Mesenchymal stem cell (in vitro differentiated cells and primary cell): ENCODE data around the gene USP17L29.
"Not testable (repeated sequence)": the region's sequence is repeated elsewhere in the genome, so short reads cannot be mapped to it uniquely, and the experiment has no call there.

Source experiments
- DNase-seq: peaks from one replicate; pipeline ENCODE4 v3.0.0-alpha.2; 2013
- H2AFZ ChIP-seq: one replicate; pipeline ENCODE4 v1.6.1; 2013; ENCODE audit warnings: low read depth, mild to moderate bottlenecking, control low read depth, inconsistent platforms, low read length, moderate library complexity
- H2AK5ac ChIP-seq: 2 replicates; pipeline ENCODE4 v1.6.1; 2013; ENCODE audit warnings: low read length, moderate library complexity, mild to moderate bottlenecking, inconsistent platforms; ENCODE audit not compliant: severe bottlenecking
- H2BK120ac ChIP-seq: one replicate; pipeline ENCODE4 v1.6.1; 2013; ENCODE audit warnings: low read depth, mild to moderate bottlenecking, inconsistent platforms, low read length, moderate library complexity
- H2BK12ac ChIP-seq, 2 experiments: one replicate each; pipeline ENCODE4 v1.6.1; 2013; ENCODE audit warnings: inconsistent platforms in 2 of 2, low read length in 2 of 2, mild to moderate bottlenecking in 2 of 2, moderate library complexity in 2 of 2, control low read depth in 1 of 2
- H2BK15ac ChIP-seq: one replicate; pipeline ENCODE4 v1.6.1; 2013; ENCODE audit warnings: mild to moderate bottlenecking, low read depth, inconsistent platforms; ENCODE audit not compliant: poor library complexity, severe bottlenecking
- H2BK5ac ChIP-seq: 2 replicates; pipeline ENCODE4 v1.6.1; 2013; ENCODE audit warnings: low read depth, mild to moderate bottlenecking, low read length, control low read depth, inconsistent platforms; ENCODE audit not compliant: poor library complexity, severe bottlenecking
- H3K14ac ChIP-seq, 2 experiments: one replicate each; pipeline ENCODE4 v1.6.1; 2013; ENCODE audit warnings: inconsistent platforms in 2 of 2, low read length in 2 of 2, control low read depth in 1 of 2, mild to moderate bottlenecking in 1 of 2, moderate library complexity in 1 of 2
- H3K18ac ChIP-seq, 2 experiments: one replicate each; pipeline ENCODE4 v1.6.1; 2013; ENCODE audit warnings: inconsistent platforms in 2 of 2, low read length in 2 of 2, control low read depth in 1 of 2, low read depth in 1 of 2, mild to moderate bottlenecking in 1 of 2
- H3K23ac ChIP-seq, 2 experiments: one replicate each; pipeline ENCODE4 v1.6.1; 2013; ENCODE audit warnings: inconsistent platforms in 2 of 2, low read length in 2 of 2, mild to moderate bottlenecking in 2 of 2, moderate library complexity in 2 of 2, control low read depth in 1 of 2
- H3K27ac ChIP-seq: 2 replicates; pipeline ENCODE4 v1.5.1; 2013; ENCODE audit warnings: mild to moderate bottlenecking, moderate library complexity, low read length, control low read depth, inconsistent platforms; ENCODE audit not compliant: poor library complexity, severe bottlenecking
- H3K27me3 ChIP-seq, 2 experiments: 2 replicates each; pipeline versions ENCODE4 v1.6.1 to v1.7.0; 2013; ENCODE audit warnings: low read length in 2 of 2, mild to moderate bottlenecking in 2 of 2, moderate library complexity in 2 of 2, control low read depth in 1 of 2, inconsistent platforms in 1 of 2; ENCODE audit not compliant: control insufficient read depth in 1 of 2, insufficient read depth in 1 of 2
- H3K36me3 ChIP-seq, 2 experiments: 2 replicates each; pipeline versions ENCODE4 v1.6.1 to v1.7.0; 2013; ENCODE audit warnings: low read length in 2 of 2, control low read depth in 1 of 2, inconsistent platforms in 1 of 2, low read depth in 1 of 2, mild to moderate bottlenecking in 1 of 2; ENCODE audit not compliant: insufficient read depth in 2 of 2, control insufficient read depth in 1 of 2
- H3K4ac ChIP-seq, 2 experiments: one replicate each; pipeline ENCODE4 v1.6.1; 2013; ENCODE audit warnings: inconsistent platforms in 2 of 2, low read length in 2 of 2, mild to moderate bottlenecking in 2 of 2, moderate library complexity in 2 of 2, control low read depth in 1 of 2, low read depth in 1 of 2
- H3K4me1 ChIP-seq: 2 replicates; pipeline ENCODE4 v1.6.1; 2013; ENCODE audit warnings: low read depth, low read length, control low read depth; ENCODE audit not compliant: control insufficient read depth, insufficient read depth
- H3K4me2 ChIP-seq: 2 replicates; pipeline ENCODE4 v1.6.1; 2013; ENCODE audit warnings: low read length, mild to moderate bottlenecking, inconsistent platforms; ENCODE audit not compliant: poor library complexity, severe bottlenecking
- H3K4me3 ChIP-seq, 2 experiments: 2 replicates each; pipeline versions ENCODE4 v1.5.1 to v1.7.0; 2013; ENCODE audit warnings: low read length in 2 of 2, mild to moderate bottlenecking in 2 of 2, control low read depth in 1 of 2, low read depth in 1 of 2; ENCODE audit not compliant: insufficient read depth in 1 of 2
- H3K79me1 ChIP-seq: replicated peaks from 2 replicates; pipeline ENCODE4 v1.6.1; 2013; ENCODE audit warnings: mild to moderate bottlenecking, control low read depth, low read length, inconsistent platforms; ENCODE audit not compliant: poor library complexity, severe bottlenecking
- H3K9ac ChIP-seq: 2 replicates; pipeline ENCODE4 v1.7.0; 2013; ENCODE audit warnings: mild to moderate bottlenecking, low read length, moderate library complexity
- H3K9me3 ChIP-seq: 2 replicates; pipeline ENCODE4 v1.7.0; 2013; ENCODE audit warnings: mild to moderate bottlenecking, low read length; ENCODE audit not compliant: control insufficient read depth
- H4K8ac ChIP-seq: one replicate; pipeline ENCODE4 v1.6.1; 2013; ENCODE audit warnings: inconsistent platforms, mild to moderate bottlenecking, low read length, moderate library complexity
- H4K91ac ChIP-seq: one replicate; pipeline ENCODE4 v1.6.1; 2013; ENCODE audit warnings: mild to moderate bottlenecking, low read length, inconsistent platforms
- WGBS: methylation state at CpG from one replicate; pipeline ENCODE4 v1.1.7; 2013; ENCODE audit warnings: mixed read lengths; 5-methylcytosine and 5-hydroxymethylcytosine counted together

USP17L29 gene

DNA sequence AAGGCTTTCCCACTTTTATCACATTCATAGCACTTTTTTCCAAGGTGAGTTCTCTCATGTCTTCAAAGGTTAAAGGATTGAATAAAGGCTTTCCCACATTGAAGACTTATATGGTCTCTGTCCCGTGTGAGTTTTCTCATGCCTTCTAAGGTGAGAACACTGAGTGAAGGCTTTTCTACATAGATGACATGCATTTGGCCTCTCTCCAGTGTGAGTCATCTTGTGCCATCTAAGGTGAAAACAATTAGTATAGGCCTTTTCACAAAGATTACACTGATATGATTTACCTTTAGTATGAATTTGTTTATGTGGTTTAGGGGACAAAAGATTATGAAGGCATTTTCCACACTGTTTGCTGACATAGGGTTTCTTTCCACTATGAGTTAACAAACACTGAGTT is 30.7 kb downstream of the USP17L29 start:
- Histone ChIP-seq H3K9me3 (no peaks in the 10 kb centered on the region), H3K4me2 (no peak overlapping the region), H3K36me3 (no peaks in the 10 kb centered on the region), H2BK15ac (no peak overlapping the region), H3K14ac (no peak overlapping the region), H2AK5ac (no peak overlapping the region), H3K79me1 (no peaks in the 10 kb centered on the region), H3K23ac (no peak overlapping the region), H2AFZ (no peak overlapping the region), H3K27me3 (no peaks in the 10 kb centered on the region), H2BK120ac (no peak overlapping the region), H2BK5ac (no peak overlapping the region), H3K4ac (no peak overlapping the region), H2BK12ac (no peak overlapping the region), H3K9ac (no peak overlapping the region), H3K4me3 (no peak overlapping the region), H3K27ac (no peak overlapping the region), H3K4me1 (no peaks in the 10 kb centered on the region), H4K8ac (no peak overlapping the region), H4K91ac (no peak overlapping the region), H3K18ac (no peak overlapping the region)
- no peak for DNase-seq
- WGBS = 80% methylated on average over 1 of the region's 1 CpG

DNA sequence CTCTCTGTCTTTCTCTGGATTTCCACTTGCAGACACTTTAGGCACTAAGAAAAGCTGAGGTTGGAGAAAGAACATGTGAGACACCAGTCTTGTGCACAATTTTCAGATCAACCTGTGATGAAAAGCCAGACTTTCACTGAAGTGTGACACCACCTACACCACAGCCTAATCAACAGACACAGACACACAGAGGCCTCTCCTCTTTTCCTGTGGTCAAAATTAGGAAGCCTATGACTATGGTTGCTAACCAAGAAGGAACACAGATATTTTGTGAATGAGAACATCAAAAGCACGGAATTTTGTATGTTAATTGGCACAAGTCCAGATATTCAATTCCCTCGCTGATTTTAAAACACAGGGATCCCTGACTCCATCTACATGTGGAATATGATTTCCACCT is 35.6 kb downstream of the USP17L29 start:
- H3K4me2 ChIP-seq, H2BK120ac ChIP-seq, DNase-seq, H3K4me3 ChIP-seq, H2AK5ac ChIP-seq, H3K27me3 ChIP-seq, H2BK12ac ChIP-seq, H3K23ac ChIP-seq, H3K9ac ChIP-seq, H3K79me1 ChIP-seq, H3K36me3 ChIP-seq, H3K27ac ChIP-seq, H2AFZ ChIP-seq, H3K18ac ChIP-seq, H4K91ac ChIP-seq, H3K14ac ChIP-seq, H2BK15ac ChIP-seq, H3K4ac ChIP-seq, H4K8ac ChIP-seq, H3K4me1 ChIP-seq, H3K9me3 ChIP-seq, H2BK5ac ChIP-seq: not testable (repeated sequence)
- 81% methylated on average over 2 of the region's 2 CpGs for WGBS
